HG02759 (cell line): Measurements from ENCODE around the gene ELMO1.

Experiments
- ATAC-seq: cut with Tn5 transposase; IDR thresholded peaks from one replicate; pipeline ENCODE4 v1.9.1; 2021; ENCODE audit warnings: mild to moderate bottlenecking, moderate library complexity; ENCODE audit not compliant: unreplicated experiment

ELMO1 gene

GRCh38 chr7:36966636-36967035, 482.0 kb downstream of the ELMO1 start:
- no peak for ATAC-seq

- ATAC-seq: no peak
Measured at GRCh38 chr7:36966039-36966438, 482.6 kb downstream of the ELMO1 start.

GRCh38 chr7:36965625-36966024, 483.0 kb downstream of the ELMO1 start:
- ATAC-seq: no peak

GRCh38 chr7:36964297-36964696, 484.4 kb downstream of the ELMO1 start:
- ATAC-seq: no peak

- no peak for ATAC-seq
Measured at GRCh38 chr7:36962367-36962766, 486.3 kb downstream of the ELMO1 start.

- ATAC-seq: no peak
Measured at GRCh38 chr7:36961693-36962092, 487.0 kb downstream of the ELMO1 start.

- no peak for ATAC-seq
Measured at GRCh38 chr7:36961097-36961496, 487.6 kb downstream of the ELMO1 start.

GRCh38 chr7:36960105-36960504, 488.6 kb downstream of the ELMO1 start:
- no peak for ATAC-seq

GRCh38 chr7:36958111-36958733, 490.4 kb downstream of the ELMO1 start:
- no peak for ATAC-seq

GRCh38 chr7:36957620-36958019, 491.0 kb downstream of the ELMO1 start:
- no peak for ATAC-seq

GRCh38 chr7:36956814-36957213, 491.9 kb downstream of the ELMO1 start:
- no peak for ATAC-seq

GRCh38 chr7:36955456-36956129, 493.1 kb downstream of the ELMO1 start:
- no peak for ATAC-seq

GRCh38 chr7:36951257-36951697, 497.4 kb downstream of the ELMO1 start:
- peak; percentile 96 for ATAC-seq

GRCh38 chr7:36949711-36950600, 498.7 kb downstream of the ELMO1 start:
- ATAC-seq: no peak

- no peak for ATAC-seq
Measured at GRCh38 chr7:36946401-36946739, 502.3 kb downstream of the ELMO1 start.

GRCh38 chr7:36945612-36946400, 502.9 kb downstream of the ELMO1 start:
- no peak for ATAC-seq

GRCh38 chr7:36944838-36945237, 503.8 kb downstream of the ELMO1 start:
- no peak for ATAC-seq

- peak; percentile 68 for ATAC-seq
Measured at GRCh38 chr7:36943591-36944435, 504.9 kb downstream of the ELMO1 start.

- no peak for ATAC-seq
Measured at GRCh38 chr7:36942955-36943354, 505.7 kb downstream of the ELMO1 start.

GRCh38 chr7:36942541-36942940, 506.1 kb downstream of the ELMO1 start:
- no peak for ATAC-seq
